NCI-H2081 treated with DMSO at 0.1 percent for 48 hours (cell line): ENCODE data around the gene SLC9A5.

Experiments
- DNase-seq: peaks from one replicate; lab custom pipeline; 2025; lab: John Stamatoyannopoulos, UW

Gene SLC9A5

GRCh38 chr16:67317853-67318252 lies 69.1 kb downstream of the SLC9A5 start:
- no peak for DNase-seq
